ENCODE data around the gene MCC. TPM values are rescaled to one million over a fixed set of nuclear protein-coding genes. Genes with fewer than 3 reads are reported as not detected.

Gene MCC
- total RNA-seq, 1 donor from 2014 or later, result 46.1 TPM

GRCh38 chr5:113161806-113162205, 326.4 kb downstream of the MCC start:
- no peak for DNase-seq

DNA sequence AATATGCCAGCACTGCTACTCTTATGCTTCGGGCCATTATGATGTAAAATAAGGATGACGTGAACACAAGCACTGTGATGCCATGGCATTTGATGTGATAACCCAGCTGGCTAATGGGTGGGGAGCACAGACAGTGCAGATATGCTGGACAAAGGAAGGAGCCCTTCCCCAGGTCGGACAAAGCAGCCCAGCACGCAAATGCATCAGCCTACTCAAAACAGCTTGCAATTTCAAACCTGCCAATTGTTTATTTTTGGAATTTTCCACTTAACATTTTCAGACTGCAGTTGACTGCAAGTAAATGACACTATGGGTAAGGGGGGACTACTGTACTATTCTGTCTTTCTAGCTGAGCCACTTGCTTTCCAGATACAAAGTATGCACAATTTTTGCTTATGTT, 330.4 kb downstream of the MCC start:
- peaks cover 10% of the 10 kb centered on the region for H3K27me3 Mint-ChIP-seq (ENCODE audit: unreplicated experiment)
- H3K4me1 Mint-ChIP-seq (ENCODE audit: low read depth, unreplicated experiment), result peaks cover 34% of the 10 kb centered on the region
- H3K36me3 Mint-ChIP-seq (ENCODE audit: unreplicated experiment), result peaks cover 8% of the 10 kb centered on the region
- DNase-seq, result no peak
- no peak for TF ChIP-seq CTCF (IDR thresholded peaks at IDR 0.05; ENCODE audit: partially characterized antibody, unreplicated experiment)
- H3K27ac Mint-ChIP-seq (ENCODE audit: unreplicated experiment), result no peak overlapping the region
- peaks cover 6% of the 10 kb centered on the region for H3K9me3 Mint-ChIP-seq (ENCODE audit: unreplicated experiment)
- H3K4me3 Mint-ChIP-seq (ENCODE audit: unreplicated experiment), result no peak overlapping the region

More at GRCh38 chr5:113161806-113162205, 326.4 kb downstream of the MCC start:
- TF ChIP-seq CTCF (IDR thresholded peaks at IDR 0.05; ENCODE audit: partially characterized antibody, unreplicated experiment), result no peak
- no peak overlapping the region for H3K27ac Mint-ChIP-seq (ENCODE audit: unreplicated experiment)
- H3K9me3 Mint-ChIP-seq (ENCODE audit: unreplicated experiment), result peaks cover 6% of the 10 kb centered on the region
- H3K4me1 Mint-ChIP-seq (ENCODE audit: low read depth, unreplicated experiment), result peaks cover 46% of the 10 kb centered on the region
- H3K27me3 Mint-ChIP-seq (ENCODE audit: unreplicated experiment), result peaks cover 9% of the 10 kb centered on the region
- no peak overlapping the region for H3K4me3 Mint-ChIP-seq (ENCODE audit: unreplicated experiment)
- no peaks in the 10 kb centered on the region for H3K36me3 Mint-ChIP-seq (ENCODE audit: unreplicated experiment)

DNA sequence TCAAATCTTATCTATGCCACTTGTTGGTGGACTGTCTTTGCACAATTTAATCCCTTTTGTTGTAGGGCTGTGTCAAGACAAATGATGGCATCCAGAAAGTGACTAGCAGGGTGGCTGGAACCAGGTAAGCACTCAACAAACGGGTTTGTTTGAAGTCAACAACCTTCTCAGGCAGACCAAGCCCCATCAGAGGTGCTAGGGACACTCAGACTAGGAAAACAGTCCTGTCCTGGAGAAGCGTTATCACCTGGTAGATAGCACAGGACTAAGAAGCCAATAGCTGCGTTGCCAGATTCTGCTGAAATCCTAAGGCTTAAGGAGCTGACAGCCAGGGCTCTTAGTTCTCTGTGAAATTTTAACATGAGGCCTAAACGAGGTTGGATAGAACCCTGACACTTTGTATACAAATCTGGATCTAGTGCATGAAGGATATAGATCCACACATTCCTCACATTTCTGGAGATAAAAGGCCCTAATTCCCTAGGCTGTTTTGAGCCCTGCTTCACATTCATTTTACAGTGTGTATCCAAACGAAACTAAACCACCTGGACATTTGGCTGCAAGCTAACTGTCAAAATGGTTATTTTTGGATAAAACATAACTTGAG, 331.9 kb downstream of the MCC start:
- Mint-ChIP-seq H3K9me3 (ENCODE audit: unreplicated experiment) (peaks cover 6% of the 10 kb centered on the region), H3K27me3 (ENCODE audit: unreplicated experiment) (peaks cover 10% of the 10 kb centered on the region), H3K4me3 (ENCODE audit: unreplicated experiment) (no peak overlapping the region), H3K36me3 (ENCODE audit: unreplicated experiment) (peaks cover 8% of the 10 kb centered on the region), H3K27ac (ENCODE audit: unreplicated experiment) (no peak overlapping the region), H3K4me1 (ENCODE audit: low read depth, unreplicated experiment) (peaks cover 40% of the 10 kb centered on the region)
- TF ChIP-seq CTCF (IDR thresholded peaks at IDR 0.05; ENCODE audit: partially characterized antibody, unreplicated experiment), result no peak
- no peak for DNase-seq

DNA sequence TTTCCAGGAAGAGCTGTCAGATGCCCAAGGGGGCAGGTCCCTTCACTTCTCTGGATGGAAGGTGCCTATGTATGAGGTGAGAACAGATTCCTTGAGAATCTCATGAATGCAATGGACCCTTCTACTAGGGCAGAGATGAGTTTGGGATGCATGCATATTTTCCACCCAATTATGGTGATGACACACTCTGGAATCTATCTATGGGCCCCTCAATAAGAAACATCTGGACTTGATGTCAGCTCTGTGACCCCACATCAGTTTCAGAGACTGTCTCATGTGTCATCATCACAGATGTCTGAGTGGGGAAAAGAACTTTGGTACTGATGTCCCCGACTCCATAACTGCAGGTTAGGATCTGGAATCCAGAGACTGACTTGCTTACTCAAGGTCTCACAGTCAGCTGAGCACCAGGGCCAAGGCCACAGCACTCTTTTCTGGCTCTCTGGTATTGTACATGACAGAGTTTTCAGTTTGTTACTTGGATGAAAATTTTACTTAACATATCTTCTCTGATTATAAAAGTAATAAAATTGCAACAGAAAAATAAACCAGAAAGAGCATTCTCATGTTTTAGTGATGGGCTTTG, 334.6 kb downstream of the MCC start:
- peaks cover 1% of the 10 kb centered on the region for H3K27me3 Mint-ChIP-seq (ENCODE audit: unreplicated experiment)
- no peak overlapping the region for H3K27ac Mint-ChIP-seq (ENCODE audit: unreplicated experiment)
- DNase-seq, result no peak
- H3K9me3 Mint-ChIP-seq (ENCODE audit: unreplicated experiment), result peaks cover 1% of the 10 kb centered on the region
- TF ChIP-seq CTCF (IDR thresholded peaks at IDR 0.05; ENCODE audit: partially characterized antibody, unreplicated experiment), result no peak
- peaks cover 22% of the 10 kb centered on the region for H3K4me1 Mint-ChIP-seq (ENCODE audit: low read depth, unreplicated experiment)
- peaks cover 8% of the 10 kb centered on the region for H3K36me3 Mint-ChIP-seq (ENCODE audit: unreplicated experiment)
- no peak overlapping the region for H3K4me3 Mint-ChIP-seq (ENCODE audit: unreplicated experiment)

- TF ChIP-seq CTCF (IDR thresholded peaks at IDR 0.05; ENCODE audit: partially characterized antibody, unreplicated experiment), result no peak
- Mint-ChIP-seq H3K4me3 (ENCODE audit: unreplicated experiment) (no peak overlapping the region), H3K27me3 (ENCODE audit: unreplicated experiment) (peaks cover 1% of the 10 kb centered on the region), H3K36me3 (ENCODE audit: unreplicated experiment) (peaks cover 8% of the 10 kb centered on the region), H3K9me3 (ENCODE audit: unreplicated experiment) (peaks cover 1% of the 10 kb centered on the region), H3K27ac (ENCODE audit: unreplicated experiment) (no peak overlapping the region), H3K4me1 (ENCODE audit: low read depth, unreplicated experiment) (peaks cover 21% of the 10 kb centered on the region)
- no peak for DNase-seq
Measured at GRCh38 chr5:113152380-113152740, 335.9 kb downstream of the MCC start.
